NCI-H1105 treated with DMSO at 0.1 percent for 48 hours (cell line): ENCODE results near the gene TMEM240.
"Not testable (repeated sequence)": the region's sequence is repeated elsewhere in the genome, so short reads cannot be mapped to it uniquely, and the experiment has no call there.

Experiments used
- DNase-seq: peaks from one replicate; lab custom pipeline; 2025; lab: John Stamatoyannopoulos, UW

Gene TMEM240

GRCh38 chr1:1540818-1541628 is 599 bp upstream of the TMEM240 start:
- no peak for DNase-seq

GRCh38 chr1:1539310-1540089 is 924 bp downstream of the TMEM240 start:
- no peak for DNase-seq

- DNase-seq, result no peak
Measured at GRCh38 chr1:1538989-1539309, 1.5 kb downstream of the TMEM240 start.

GRCh38 chr1:1538334-1538733 is 2.1 kb downstream of the TMEM240 start:
- no peak for DNase-seq

- DNase-seq, result no peak
Measured at GRCh38 chr1:1537626-1538250, 2.7 kb downstream of the TMEM240 start.

- DNase-seq, result no peak
Measured at GRCh38 chr1:1536938-1537546, 3.4 kb downstream of the TMEM240 start.

GRCh38 chr1:1536019-1536937 is 4.1 kb downstream of the TMEM240 start:
- no peak for DNase-seq

GRCh38 chr1:1535201-1536018 is 5.0 kb downstream of the TMEM240 start:
- no peak for DNase-seq

GRCh38 chr1:1534401-1535154 is 5.8 kb downstream of the TMEM240 start:
- DNase-seq, result no peak

- not testable (repeated sequence) for DNase-seq
Measured at GRCh38 chr1:1533894-1534291, 6.5 kb downstream of the TMEM240 start.

- DNase-seq, result not testable (repeated sequence)
Measured at GRCh38 chr1:1533176-1533893, 7.1 kb downstream of the TMEM240 start.

GRCh38 chr1:1531947-1532346 is 8.5 kb downstream of the TMEM240 start:
- DNase-seq, result no peak

GRCh38 chr1:1529936-1530335 is 10.5 kb downstream of the TMEM240 start:
- DNase-seq, result no peak

GRCh38 chr1:1529321-1529720 is 11.1 kb downstream of the TMEM240 start:
- DNase-seq, result no peak

- no peak for DNase-seq
Measured at GRCh38 chr1:1528301-1529267, 11.8 kb downstream of the TMEM240 start.

GRCh38 chr1:1527092-1527816 is 13.2 kb downstream of the TMEM240 start:
- DNase-seq, result no peak

GRCh38 chr1:1526476-1526875 is 13.9 kb downstream of the TMEM240 start:
- DNase-seq, result not testable (repeated sequence)
